ENCODE measurements around the gene NCBP2. TPM values are rescaled to one million over a fixed set of nuclear protein-coding genes. Genes with fewer than 3 reads are reported as not detected.

Gene NCBP2
- 49.3 and 50.3 TPM in 2 replicates for total RNA-seq

- DNase-seq (ENCODE audit: low read depth in 2 of 2), result peak; percentile 94 to 99
Measured at GRCh38 chr3:196942226-196942914, at the start of gene NCBP2. Gene NCBP2, minus strand, starts transcription at chr3:196942528. Its CDS starts 25 bp downstream, at chr3:196942503.

GRCh38 chr3:196991581-196992460 is 49.5 kb upstream of the NCBP2 start:
- DNase-seq (ENCODE audit: low read depth in 2 of 2), result no peak

- DNase-seq (ENCODE audit: low read depth in 2 of 2), result no peak
Measured at GRCh38 chr3:196990601-196991007, 48.3 kb upstream of the NCBP2 start.

- DNase-seq (ENCODE audit: low read depth in 2 of 2), result no peak
Measured at GRCh38 chr3:196989721-196990262, 47.5 kb upstream of the NCBP2 start.

GRCh38 chr3:196988241-196989029 is 46.1 kb upstream of the NCBP2 start:
- DNase-seq (ENCODE audit: low read depth in 2 of 2), result peak in 1 of 2 donors; percentile 21

- DNase-seq (ENCODE audit: low read depth in 2 of 2), result no peak
Measured at GRCh38 chr3:196987022-196987421, 44.7 kb upstream of the NCBP2 start.

GRCh38 chr3:196985954-196986885 is 43.9 kb upstream of the NCBP2 start:
- DNase-seq (ENCODE audit: low read depth in 2 of 2), result no peak

GRCh38 chr3:196985298-196985697 is 43.0 kb upstream of the NCBP2 start:
- no peak for DNase-seq (ENCODE audit: low read depth in 2 of 2)

- DNase-seq (ENCODE audit: low read depth in 2 of 2), result no peak
Measured at GRCh38 chr3:196983186-196983585, 40.9 kb upstream of the NCBP2 start.

GRCh38 chr3:196981657-196982056 is 39.3 kb upstream of the NCBP2 start:
- DNase-seq (ENCODE audit: low read depth in 2 of 2), result no peak

- DNase-seq (ENCODE audit: low read depth in 2 of 2), result no peak
Measured at GRCh38 chr3:196979545-196979944, 37.2 kb upstream of the NCBP2 start.

- DNase-seq (ENCODE audit: low read depth in 2 of 2), result no peak
Measured at GRCh38 chr3:196976941-196977340, 34.6 kb upstream of the NCBP2 start.

- DNase-seq (ENCODE audit: low read depth in 2 of 2), result no peak
Measured at GRCh38 chr3:196975349-196975748, 33.0 kb upstream of the NCBP2 start.

- no peak for DNase-seq (ENCODE audit: low read depth in 2 of 2)
Measured at GRCh38 chr3:196974661-196975060, 32.3 kb upstream of the NCBP2 start.

- DNase-seq (ENCODE audit: low read depth in 2 of 2), result no peak
Measured at GRCh38 chr3:196971094-196971698, 28.9 kb upstream of the NCBP2 start.

- no peak for DNase-seq (ENCODE audit: low read depth in 2 of 2)
Measured at GRCh38 chr3:196970547-196971093, 28.3 kb upstream of the NCBP2 start.

GRCh38 chr3:196969660-196970546 is 27.6 kb upstream of the NCBP2 start:
- DNase-seq (ENCODE audit: low read depth in 2 of 2), result peak; percentile 14 to 63

- peak; percentile 4 to 38 for DNase-seq (ENCODE audit: low read depth in 2 of 2)
Measured at GRCh38 chr3:196969134-196969659, 26.9 kb upstream of the NCBP2 start.

Data from dermis microvascular lymphatic vessel endothelial cell (primary cell).